ENCODE measurements around the gene ERFL.
A peak's percentile ranks its signal among the peaks of the same experiment; 100 is the strongest.

The ERFL gene

DNA sequence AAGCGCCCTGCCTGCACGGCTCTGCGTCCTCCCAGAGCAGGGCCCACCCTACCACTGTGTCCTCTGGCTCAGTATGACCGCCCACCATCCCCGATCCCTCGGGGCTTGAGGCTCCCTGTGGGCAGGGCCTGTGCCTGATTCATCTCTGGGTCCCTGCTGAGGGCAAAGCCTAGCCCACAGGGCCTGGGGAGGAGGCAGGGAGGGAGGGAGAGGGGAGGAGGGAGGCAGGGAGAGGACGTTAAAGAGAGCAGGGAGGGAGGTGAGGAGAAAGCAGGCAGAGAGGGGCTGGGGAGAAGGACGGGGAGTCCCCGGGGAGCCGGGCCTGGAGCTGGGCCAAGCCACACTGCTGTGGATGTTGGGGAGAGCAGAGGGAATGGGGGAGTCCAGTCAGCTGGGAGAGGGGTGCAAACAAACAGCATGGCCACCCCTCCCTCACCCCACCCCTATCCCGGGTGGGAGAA, 4.0 kb upstream of the ERFL start:
- H3K4me3 ChIP-seq (ENCODE audit: low read depth in 1 of 2, low read length in 2 of 2), result no peak overlapping the region
- peaks cover 66% of the 10 kb centered on the region for H3K27me3 ChIP-seq (ENCODE audit: low read depth, low read length)

GRCh38 chr19:41930926-41931592, 2.8 kb upstream of the ERFL start:
- H3K4me3 ChIP-seq (ENCODE audit: low read depth in 1 of 2, low read length in 2 of 2), result no peak overlapping the region
- H3K27me3 ChIP-seq (ENCODE audit: low read depth, low read length), result peaks cover 70% of the 10 kb centered on the region
- H3K4me1 ChIP-seq (ENCODE audit: control insufficient read depth in 1 of 2, insufficient read depth in 2 of 2, low read length in 2 of 2), result peaks cover 0 to 28% of the 10 kb centered on the region in 2 donors
- H3K9me3 ChIP-seq (ENCODE audit: control insufficient read depth in 1 of 2, low read length in 2 of 2), result no peaks in the 10 kb centered on the region
- no peaks in the 10 kb centered on the region for H3K36me3 ChIP-seq (ENCODE audit: control insufficient read depth in 1 of 2, insufficient read depth in 2 of 2, low read length in 2 of 2)
- no peak overlapping the region for H3K27ac ChIP-seq (ENCODE audit: low read length)

More for the DNA sequence above, 4.0 kb upstream of the ERFL start:
- Histone ChIP-seq H3K36me3 (ENCODE audit: control insufficient read depth in 1 of 2, insufficient read depth in 2 of 2, low read length in 2 of 2) (no peaks in the 10 kb centered on the region), H3K27ac (ENCODE audit: low read length) (no peak overlapping the region), H3K9me3 (ENCODE audit: control insufficient read depth in 1 of 2, low read length in 2 of 2) (no peaks in the 10 kb centered on the region), H3K4me1 (ENCODE audit: control insufficient read depth in 1 of 2, insufficient read depth in 2 of 2, low read length in 2 of 2) (peaks cover 0 to 28% of the 10 kb centered on the region in 2 donors)

GRCh38 chr19:41930322-41930722, 2.1 kb upstream of the ERFL start:
- H3K9me3 ChIP-seq (ENCODE audit: control insufficient read depth in 1 of 2, low read length in 2 of 2), result no peaks in the 10 kb centered on the region
- peaks cover 0 to 25% of the 10 kb centered on the region in 2 donors for H3K4me1 ChIP-seq (ENCODE audit: control insufficient read depth in 1 of 2, insufficient read depth in 2 of 2, low read length in 2 of 2)
- H3K27me3 ChIP-seq (ENCODE audit: low read depth, low read length), result peaks cover 77% of the 10 kb centered on the region
- no peak overlapping the region for H3K27ac ChIP-seq (ENCODE audit: low read length)
- H3K4me3 ChIP-seq (ENCODE audit: low read depth in 1 of 2, low read length in 2 of 2), result no peak overlapping the region
- H3K36me3 ChIP-seq (ENCODE audit: control insufficient read depth in 1 of 2, insufficient read depth in 2 of 2, low read length in 2 of 2), result no peaks in the 10 kb centered on the region

- Histone ChIP-seq H3K4me3 (ENCODE audit: low read depth in 1 of 2, low read length in 2 of 2) (no peak overlapping the region), H3K27ac (ENCODE audit: low read length) (no peak overlapping the region), H3K36me3 (ENCODE audit: control insufficient read depth in 1 of 2, insufficient read depth in 2 of 2, low read length in 2 of 2) (no peaks in the 10 kb centered on the region), H3K4me1 (ENCODE audit: control insufficient read depth in 1 of 2, insufficient read depth in 2 of 2, low read length in 2 of 2) (peaks cover 0 to 24% of the 10 kb centered on the region in 2 donors), H3K9me3 (ENCODE audit: control insufficient read depth in 1 of 2, low read length in 2 of 2) (no peaks in the 10 kb centered on the region), H3K27me3 (ENCODE audit: low read depth, low read length) (peaks cover 84% of the 10 kb centered on the region)
These were observed 1.4 kb upstream of the ERFL start for GRCh38 chr19:41929536-41930071.

DNA sequence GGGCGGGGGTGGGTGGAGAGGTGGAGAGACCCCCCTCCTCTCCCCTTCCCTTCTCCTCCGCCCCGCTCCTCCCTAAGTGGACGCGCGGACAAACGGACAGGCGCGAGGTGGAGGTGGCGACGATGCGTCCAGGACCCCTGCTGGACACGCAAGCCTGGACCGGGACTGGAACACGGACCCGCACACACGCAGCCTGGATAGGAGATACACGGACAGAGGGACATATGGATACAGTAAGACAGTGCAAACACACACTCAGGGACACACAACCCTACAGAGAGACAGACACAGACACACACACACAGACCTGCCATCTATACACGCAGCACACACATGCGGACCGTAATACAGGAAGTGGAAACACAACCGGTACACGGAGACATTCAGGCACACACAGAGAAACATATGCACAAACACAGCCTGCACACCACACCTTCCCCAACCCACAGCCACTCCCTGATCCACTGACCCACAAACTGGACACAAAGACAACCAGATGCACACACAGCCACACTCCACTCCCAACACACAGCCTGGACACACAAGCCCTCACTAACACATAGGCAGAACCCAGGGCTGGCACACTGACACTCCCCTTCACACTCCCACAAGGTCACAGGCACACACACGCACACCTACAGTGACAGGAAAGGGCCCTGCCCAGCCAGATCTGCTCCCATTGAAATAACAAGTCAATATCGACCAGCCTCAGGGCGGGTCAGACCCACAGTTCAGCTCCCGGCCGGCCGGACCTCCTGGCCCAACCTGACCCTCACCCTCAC, 696 bp upstream of the ERFL start:
- H3K27me3 ChIP-seq (ENCODE audit: low read depth, low read length), result peaks cover 84% of the 10 kb centered on the region

GRCh38 chr19:41927497-41928192, 604 bp downstream of the ERFL start:
- Histone ChIP-seq H3K27me3 (ENCODE audit: low read depth, low read length) (peaks cover 86% of the 10 kb centered on the region), H3K9me3 (ENCODE audit: control insufficient read depth in 1 of 2, low read length in 2 of 2) (no peaks in the 10 kb centered on the region), H3K4me1 (ENCODE audit: control insufficient read depth in 1 of 2, insufficient read depth in 2 of 2, low read length in 2 of 2) (peaks cover 0 to 21% of the 10 kb centered on the region in 2 donors), H3K36me3 (ENCODE audit: control insufficient read depth in 1 of 2, insufficient read depth in 2 of 2, low read length in 2 of 2) (no peaks in the 10 kb centered on the region), H3K27ac (ENCODE audit: low read length) (no peak overlapping the region), H3K4me3 (ENCODE audit: low read depth in 1 of 2, low read length in 2 of 2) (peak overlapping the region in 1 of 2 donors; percentile 62)

More for the DNA sequence above, 696 bp upstream of the ERFL start:
- Histone ChIP-seq H3K9me3 (ENCODE audit: control insufficient read depth in 1 of 2, low read length in 2 of 2) (no peaks in the 10 kb centered on the region), H3K27ac (ENCODE audit: low read length) (no peak overlapping the region), H3K36me3 (ENCODE audit: control insufficient read depth in 1 of 2, insufficient read depth in 2 of 2, low read length in 2 of 2) (no peaks in the 10 kb centered on the region), H3K4me3 (ENCODE audit: low read depth in 1 of 2, low read length in 2 of 2) (peak overlapping the region; percentile 44 to 62), H3K4me1 (ENCODE audit: control insufficient read depth in 1 of 2, insufficient read depth in 2 of 2, low read length in 2 of 2) (peaks cover 0 to 24% of the 10 kb centered on the region in 2 donors)

GRCh38 chr19:41926763-41927496, 1.3 kb downstream of the ERFL start:
- Histone ChIP-seq H3K27me3 (ENCODE audit: low read depth, low read length) (peaks cover 85% of the 10 kb centered on the region), H3K27ac (ENCODE audit: low read length) (no peak overlapping the region), H3K36me3 (ENCODE audit: control insufficient read depth in 1 of 2, insufficient read depth in 2 of 2, low read length in 2 of 2) (no peaks in the 10 kb centered on the region), H3K4me3 (ENCODE audit: low read depth in 1 of 2, low read length in 2 of 2) (no peak overlapping the region), H3K9me3 (ENCODE audit: control insufficient read depth in 1 of 2, low read length in 2 of 2) (no peaks in the 10 kb centered on the region), H3K4me1 (ENCODE audit: control insufficient read depth in 1 of 2, insufficient read depth in 2 of 2, low read length in 2 of 2) (peaks cover 0 to 16% of the 10 kb centered on the region in 2 donors)

DNA sequence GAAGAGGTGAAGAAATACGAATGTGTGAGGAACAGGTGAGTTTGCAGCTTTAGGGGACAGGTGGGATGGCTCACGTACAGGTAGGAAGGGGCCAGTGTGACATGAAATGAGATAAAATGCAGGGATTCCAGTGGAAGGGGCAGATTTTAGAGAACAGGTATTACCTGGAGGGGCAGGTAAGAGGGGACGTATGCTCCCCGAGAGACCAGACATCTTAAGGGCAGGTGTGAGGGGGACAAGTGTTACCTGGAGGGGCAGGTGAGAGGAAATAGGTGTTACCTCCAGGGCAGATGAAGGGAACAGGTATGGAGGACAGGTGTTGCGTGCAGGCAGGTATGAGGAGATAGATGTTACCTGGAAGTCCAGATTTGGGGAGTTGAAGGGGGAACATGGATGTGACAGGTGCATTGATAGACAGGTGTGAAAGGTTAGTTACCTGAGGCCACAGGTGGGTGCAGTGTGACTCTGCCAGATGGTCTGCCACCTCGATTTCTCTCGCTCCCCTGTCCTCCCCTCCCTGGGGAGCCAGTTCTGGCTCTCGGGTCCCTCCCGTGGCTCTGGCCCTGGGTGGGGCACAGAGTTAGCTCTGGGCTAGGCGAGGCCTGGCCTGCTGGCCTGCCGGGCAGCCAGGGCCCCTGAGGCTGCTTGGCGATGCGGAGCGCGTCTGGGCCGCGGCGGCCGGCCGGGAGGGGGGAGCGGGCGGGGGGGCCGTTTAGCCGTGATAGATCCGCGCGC, 2.1 kb downstream of the ERFL start:
- Histone ChIP-seq H3K9me3 (ENCODE audit: control insufficient read depth in 1 of 2, low read length in 2 of 2) (no peaks in the 10 kb centered on the region), H3K27ac (ENCODE audit: low read length) (no peak overlapping the region), H3K4me3 (ENCODE audit: low read depth in 1 of 2, low read length in 2 of 2) (no peak overlapping the region), H3K36me3 (ENCODE audit: control insufficient read depth in 1 of 2, insufficient read depth in 2 of 2, low read length in 2 of 2) (no peaks in the 10 kb centered on the region), H3K27me3 (ENCODE audit: low read depth, low read length) (peaks cover 87% of the 10 kb centered on the region), H3K4me1 (ENCODE audit: control insufficient read depth in 1 of 2, insufficient read depth in 2 of 2, low read length in 2 of 2) (peaks cover 0 to 16% of the 10 kb centered on the region in 2 donors)

DNA sequence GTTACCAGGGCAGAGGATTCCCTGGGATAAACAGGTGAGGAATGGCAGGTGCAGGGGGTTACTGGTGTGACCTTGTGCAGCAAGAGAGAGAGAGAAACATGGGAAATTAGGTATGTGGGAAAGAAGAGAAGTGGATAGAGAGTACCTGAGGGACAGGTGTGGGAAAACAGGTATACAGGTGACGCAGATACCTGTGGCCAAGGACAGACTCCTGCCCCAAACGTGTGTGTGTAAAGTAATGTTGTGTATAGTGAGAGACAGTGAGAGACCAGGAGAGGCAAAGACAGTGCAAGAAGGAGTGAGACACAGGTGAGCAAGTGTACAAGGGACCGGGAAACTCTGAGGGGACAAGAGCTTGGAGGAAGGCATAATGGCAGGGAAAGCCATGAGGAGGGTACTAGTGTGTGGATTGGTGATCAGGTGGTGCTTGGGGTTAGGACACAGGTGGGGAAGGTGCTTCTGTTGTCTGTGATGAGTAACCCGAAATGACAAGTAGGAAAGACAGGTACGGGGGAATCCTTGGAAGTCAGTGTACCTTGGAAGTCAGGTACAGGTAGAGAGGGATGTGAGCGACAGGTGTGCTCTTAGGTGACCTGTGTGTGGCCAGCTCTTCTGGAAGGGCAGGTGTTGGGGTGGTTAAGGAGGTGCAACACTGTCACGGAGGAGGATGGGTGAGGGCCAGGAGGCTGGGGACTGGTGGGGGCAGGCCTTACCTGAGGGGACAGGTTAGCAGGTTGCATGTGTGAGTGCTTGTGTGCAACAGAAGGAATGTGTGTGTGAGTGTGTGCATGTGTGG, 2.8 kb downstream of the ERFL start:
- peaks cover 87% of the 10 kb centered on the region for H3K27me3 ChIP-seq (ENCODE audit: low read depth, low read length)

More for the DNA sequence above, 2.8 kb downstream of the ERFL start:
- no peaks in the 10 kb centered on the region for H3K9me3 ChIP-seq (ENCODE audit: control insufficient read depth in 1 of 2, low read length in 2 of 2)
- H3K36me3 ChIP-seq (ENCODE audit: control insufficient read depth in 1 of 2, insufficient read depth in 2 of 2, low read length in 2 of 2), result no peaks in the 10 kb centered on the region
- no peak overlapping the region for H3K27ac ChIP-seq (ENCODE audit: low read length)
- no peak overlapping the region for H3K4me3 ChIP-seq (ENCODE audit: low read depth in 1 of 2, low read length in 2 of 2)
- peaks cover 0 to 16% of the 10 kb centered on the region in 2 donors for H3K4me1 ChIP-seq (ENCODE audit: control insufficient read depth in 1 of 2, insufficient read depth in 2 of 2, low read length in 2 of 2)
